GM12865 (cell line): Measurements from ENCODE around the gene RASL12.

Source experiments
- DNase-seq: peaks from one replicate; pipeline ENCODE4 v3.0.0; 2010; ENCODE audit warnings: low read depth
- H3K4me3 ChIP-seq: 2 replicates; pipeline ENCODE4 v1.5.1; 2011; ENCODE audit warnings: mild to moderate bottlenecking, low read depth, low read length, control low read depth
- TF ChIP-seq, protein P1 (sequence below): IDR thresholded peaks from 2 replicates; pipeline ENCODE4 v1.5.1; 2011; ENCODE audit warnings: low read length, control low read depth, low read depth, inconsistent platforms; ENCODE audit not compliant: insufficient read depth; ENCODE audit errors: missing control alignments

The RASL12 gene

DNA sequence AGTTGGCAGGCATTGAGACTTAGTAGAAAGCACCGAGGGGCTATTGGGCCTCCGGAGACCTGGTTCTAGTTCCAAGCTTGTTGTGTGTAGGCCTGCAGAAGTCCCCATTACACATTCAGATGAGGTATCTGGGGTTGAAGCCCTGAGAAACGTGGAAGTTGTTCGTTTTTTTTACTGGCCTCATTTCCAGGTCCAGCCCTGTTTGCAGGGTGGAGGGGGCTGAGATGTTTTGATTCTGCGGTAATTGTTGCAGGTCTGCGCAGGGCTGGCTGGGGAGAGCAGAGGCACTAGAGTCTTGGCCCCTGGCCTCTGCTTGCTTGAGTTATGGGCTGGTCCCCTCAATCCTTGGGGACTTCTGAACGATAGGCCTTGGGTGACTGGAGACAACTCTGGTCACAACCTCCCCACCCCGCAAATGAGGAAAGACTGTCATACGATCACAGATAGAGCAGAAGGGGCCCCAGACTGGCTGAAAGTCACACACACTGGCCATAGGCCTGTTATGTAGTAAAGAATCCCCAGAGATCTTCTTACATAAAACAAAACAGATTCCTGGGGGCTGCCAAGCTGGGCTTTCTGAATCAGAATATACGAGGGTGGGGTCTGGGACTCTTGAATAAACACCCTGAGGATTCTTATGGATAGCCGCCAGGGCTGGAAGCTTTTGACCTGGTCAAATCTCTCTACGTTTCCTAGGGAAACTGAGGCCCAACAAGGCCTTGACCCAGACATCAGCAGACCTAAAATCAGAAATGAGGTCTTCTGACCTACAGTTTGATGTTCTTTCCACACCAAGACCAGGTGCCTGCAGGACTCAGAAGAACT, 24.4 kb upstream of the RASL12 start:
- H3K4me3 ChIP-seq: no peak overlapping the region
- no peak for DNase-seq
- TF ChIP-seq, protein P1, sequence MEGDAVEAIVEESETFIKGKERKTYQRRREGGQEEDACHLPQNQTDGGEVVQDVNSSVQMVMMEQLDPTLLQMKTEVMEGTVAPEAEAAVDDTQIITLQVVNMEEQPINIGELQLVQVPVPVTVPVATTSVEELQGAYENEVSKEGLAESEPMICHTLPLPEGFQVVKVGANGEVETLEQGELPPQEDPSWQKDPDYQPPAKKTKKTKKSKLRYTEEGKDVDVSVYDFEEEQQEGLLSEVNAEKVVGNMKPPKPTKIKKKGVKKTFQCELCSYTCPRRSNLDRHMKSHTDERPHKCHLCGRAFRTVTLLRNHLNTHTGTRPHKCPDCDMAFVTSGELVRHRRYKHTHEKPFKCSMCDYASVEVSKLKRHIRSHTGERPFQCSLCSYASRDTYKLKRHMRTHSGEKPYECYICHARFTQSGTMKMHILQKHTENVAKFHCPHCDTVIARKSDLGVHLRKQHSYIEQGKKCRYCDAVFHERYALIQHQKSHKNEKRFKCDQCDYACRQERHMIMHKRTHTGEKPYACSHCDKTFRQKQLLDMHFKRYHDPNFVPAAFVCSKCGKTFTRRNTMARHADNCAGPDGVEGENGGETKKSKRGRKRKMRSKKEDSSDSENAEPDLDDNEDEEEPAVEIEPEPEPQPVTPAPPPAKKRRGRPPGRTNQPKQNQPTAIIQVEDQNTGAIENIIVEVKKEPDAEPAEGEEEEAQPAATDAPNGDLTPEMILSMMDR: no peak

DNA sequence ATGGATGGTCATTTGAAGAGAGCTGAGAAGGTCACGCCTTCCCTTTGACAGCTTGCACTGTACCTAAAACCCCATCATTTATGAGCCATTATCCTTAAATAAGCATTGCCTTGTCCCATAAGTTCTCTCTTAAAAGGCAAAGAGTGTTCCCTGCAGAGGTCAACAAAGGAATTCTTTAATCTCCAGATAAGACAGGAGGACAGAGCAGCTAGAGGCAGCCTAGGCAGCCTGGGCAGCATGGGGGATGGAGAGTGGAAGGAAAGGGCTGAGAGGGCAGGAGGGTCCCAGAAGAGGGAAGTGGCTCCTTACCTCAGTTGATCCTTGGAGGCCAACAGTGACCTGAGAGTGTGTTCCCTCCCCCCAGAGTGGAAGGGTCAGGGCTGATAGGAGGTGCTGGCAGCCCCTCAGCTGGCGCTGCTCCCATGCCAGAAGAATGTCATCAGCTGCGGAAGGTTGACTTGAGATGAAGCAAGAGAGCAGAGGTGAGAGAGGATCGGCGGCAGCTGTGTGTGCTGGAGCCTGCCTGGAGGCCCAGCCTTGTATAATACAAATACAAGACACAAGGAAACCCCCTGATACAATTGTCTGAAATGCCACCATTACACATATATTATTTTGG, 21.5 kb upstream of the RASL12 start:
- no peak for DNase-seq
- TF ChIP-seq, protein P1: no peak
- no peak overlapping the region for H3K4me3 ChIP-seq

DNA sequence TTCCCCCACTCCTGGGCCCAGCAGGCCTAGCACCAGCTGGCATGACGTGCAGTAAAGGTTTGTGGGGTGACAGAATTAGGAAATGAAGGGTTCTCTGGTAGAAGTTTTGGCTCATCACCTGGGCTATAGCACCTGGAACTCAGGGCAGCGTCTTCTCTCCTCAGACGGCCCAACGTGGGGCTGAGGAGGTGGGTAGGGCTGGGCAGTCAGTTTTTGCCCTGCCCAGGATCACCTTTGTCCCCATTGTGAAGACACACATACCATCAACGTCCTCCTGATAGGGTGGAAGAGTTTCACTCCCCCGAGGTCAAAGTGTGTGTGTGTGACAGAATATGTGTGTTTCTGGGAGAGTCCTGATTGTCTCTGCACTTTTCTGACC, 20.8 kb upstream of the RASL12 start:
- TF ChIP-seq, protein P1: no peak
- DNase-seq: no peak
- no peak overlapping the region for H3K4me3 ChIP-seq

DNA sequence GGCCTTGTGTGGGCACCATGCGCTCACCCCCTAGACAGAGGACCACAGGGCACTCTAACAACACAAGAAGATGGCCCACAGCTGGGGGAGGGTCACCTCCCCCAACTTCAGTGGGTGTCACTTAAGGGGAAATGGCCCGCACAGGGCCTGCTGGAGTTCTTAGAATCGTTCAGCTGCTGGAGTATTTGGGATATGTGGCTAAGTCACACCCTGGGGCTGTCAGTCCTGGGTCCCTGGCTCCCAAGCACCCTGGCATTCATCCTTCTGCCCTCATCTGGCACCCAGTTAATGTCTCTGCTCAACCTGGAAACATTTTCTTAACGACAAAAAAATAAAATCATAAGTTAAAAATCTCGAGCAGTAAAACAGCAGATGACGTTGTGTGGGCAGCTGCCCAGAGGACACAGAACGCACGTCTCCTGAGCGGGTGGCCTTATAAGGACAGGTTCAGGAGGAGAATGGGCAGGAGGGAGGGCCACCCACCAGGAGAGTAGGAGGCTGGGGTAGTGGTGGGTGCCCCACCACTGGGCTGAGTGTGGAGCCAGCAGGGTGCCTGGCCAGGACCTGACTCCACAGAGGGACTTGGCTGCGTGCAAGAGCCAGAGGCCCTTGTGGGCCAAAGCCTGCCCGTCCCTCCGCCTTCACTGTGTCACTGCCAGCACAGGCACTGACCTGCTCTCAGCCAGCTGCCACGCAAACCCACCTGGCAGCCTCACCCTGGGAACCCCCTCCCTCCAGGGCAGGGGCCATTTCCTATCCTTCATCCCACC, 20.3 kb upstream of the RASL12 start:
- no peak for DNase-seq
- H3K4me3 ChIP-seq: no peak overlapping the region
- TF ChIP-seq, protein P1: no peak

DNA sequence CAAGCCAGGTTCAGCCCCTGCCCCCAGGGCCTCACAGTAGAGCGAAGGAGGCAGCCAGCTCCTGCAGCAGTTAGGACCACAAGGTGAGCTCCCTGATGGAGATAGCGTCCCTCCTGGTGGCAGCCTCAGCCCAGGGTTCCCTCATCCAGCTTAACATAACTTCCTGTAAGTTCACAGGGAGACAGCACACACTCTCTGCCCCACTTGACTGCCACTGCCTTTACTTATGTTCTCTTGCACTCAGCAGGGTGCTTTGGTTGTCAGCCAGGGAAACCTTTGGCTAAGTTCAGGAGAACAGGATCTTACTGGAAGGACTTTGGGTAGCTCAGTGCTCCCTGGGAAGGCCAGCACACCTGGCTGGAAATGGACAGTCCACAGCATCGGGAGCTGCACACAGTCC, 19.6 kb upstream of the RASL12 start:
- H3K4me3 ChIP-seq: no peak overlapping the region
- no peak for DNase-seq
- TF ChIP-seq, protein P1: no peak

DNA sequence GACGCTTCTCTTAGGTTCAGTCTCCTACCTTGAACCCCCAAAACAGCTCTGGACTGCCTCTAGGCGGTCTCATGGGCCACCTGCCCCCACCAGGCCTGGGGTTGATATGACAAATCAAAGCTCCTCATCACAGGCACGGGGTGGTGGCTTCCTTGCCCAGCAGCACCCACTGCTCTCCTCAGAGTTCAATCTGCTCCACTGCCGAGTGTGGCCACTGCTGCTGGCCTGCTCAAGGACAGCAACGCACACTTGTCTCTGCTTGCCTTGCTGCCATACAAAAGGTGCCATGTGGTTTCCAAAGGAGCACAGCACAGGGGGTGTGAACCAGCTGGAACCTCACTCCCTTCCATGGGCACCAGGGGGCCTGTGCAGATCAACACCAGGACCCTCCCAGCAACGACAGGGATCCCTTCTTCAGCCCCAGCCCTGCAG, 18.9 kb upstream of the RASL12 start:
- no peak for DNase-seq
- TF ChIP-seq, protein P1: no peak
- H3K4me3 ChIP-seq: no peak overlapping the region
